H1 (cell line): ENCODE data around the gene GOLPH3L. TPM values are rescaled to one million over a fixed set of nuclear protein-coding genes. Genes with fewer than 3 reads are reported as not detected.

Source experiments
- CTCF ChIA-PET: fragments of 300-600 bp; sonication (Branson Sonifier 250); formaldehyde crosslinking; loops from one replicate; lab custom pipeline; 2021; ENCODE audit not compliant: partially characterized antibody; lab: Charles Lee
- POLR2A ChIA-PET: fragments of 300-600 bp; sonication (Branson Sonifier 250); formaldehyde crosslinking; loops from one replicate; lab custom pipeline; 2021; ENCODE audit warnings: inconsistent platforms; ENCODE audit not compliant: partially characterized antibody; lab: Charles Lee
- DNase-seq, 2 experiments: peaks; one replicate each; pipeline versions ENCODE4 v3.0.0 to v3.0.0-alpha.2; 2010 to 2022; ENCODE audit warnings: low spot score in 2 of 2, low read depth in 1 of 2, mixed read lengths in 1 of 2
- FAIRE-seq: peaks from 2 replicates; lab custom pipeline; 2011; peaks lifted over from hg19 to GRCh38; lab: Jason Lieb, UNC
- H2AFZ ChIP-seq: 2 replicates; pipeline ENCODE4 v1.8.1; 2012; ENCODE audit warnings: low read length, inconsistent platforms
- H2AK5ac ChIP-seq: 2 replicates; pipeline ENCODE4 v1.6.1; 2013; ENCODE audit warnings: low read depth, low read length
- H2BK120ac ChIP-seq: replicated peaks from 2 replicates; pipeline ENCODE3; 2013; ENCODE audit warnings: low read depth, low read length, inconsistent platforms
- H2BK12ac ChIP-seq: 2 replicates; pipeline ENCODE4 v1.6.1; 2013; ENCODE audit warnings: low read depth, low read length
- H2BK15ac ChIP-seq: 2 replicates; pipeline ENCODE4 v1.6.1; 2013; ENCODE audit warnings: low read length
- H2BK20ac ChIP-seq: 2 replicates; pipeline ENCODE4 v1.6.1; 2013; ENCODE audit warnings: low read length
- H2BK5ac ChIP-seq: 2 replicates; pipeline ENCODE4 v1.6.1; 2013; ENCODE audit warnings: low read depth, low read length
- H3K14ac ChIP-seq: 2 replicates; pipeline ENCODE4 v1.6.1; 2013; ENCODE audit warnings: inconsistent platforms; ENCODE audit not compliant: insufficient read length
- H3K18ac ChIP-seq: 2 replicates; pipeline ENCODE4 v1.6.1; 2013; ENCODE audit warnings: low read length; ENCODE audit errors: extremely low read depth
- H3K23ac ChIP-seq: 2 replicates; pipeline ENCODE4 v1.6.1; 2013; ENCODE audit warnings: inconsistent platforms; ENCODE audit not compliant: insufficient read length
- H3K23me2 ChIP-seq: 2 replicates; pipeline ENCODE4 v1.6.1; 2013; ENCODE audit warnings: low read depth, low read length
- H3K27ac ChIP-seq: 2 replicates; pipeline ENCODE4 v1.6.1; 2011; ENCODE audit warnings: low read depth, low read length, inconsistent platforms
- H3K27me3 ChIP-seq, 4 experiments: replicated peaks in 1 of 4; 1 replicate in 1 of 4; 2 replicates in 3 of 4; pipeline versions ENCODE4 v1.6.1 to v1.8.1; 2011 to 2013; ENCODE audit warnings: low read length in 3 of 4, mild to moderate bottlenecking in 3 of 4, inconsistent platforms in 2 of 4, mixed read lengths in 2 of 4, moderate library complexity in 1 of 4; ENCODE audit not compliant: control insufficient read depth in 3 of 4, insufficient read depth in 3 of 4; ENCODE audit errors: extremely low read depth in 1 of 4
- H3K36me3 ChIP-seq, 4 experiments: 2 replicates each; pipeline versions ENCODE4 v1.6.1 to v1.8.1; 2011 to 2013; ENCODE audit warnings: mild to moderate bottlenecking in 4 of 4, low read length in 3 of 4, moderate library complexity in 2 of 4, control low read depth in 1 of 4, inconsistent platforms in 1 of 4; ENCODE audit not compliant: insufficient read depth in 4 of 4, control insufficient read depth in 2 of 4
- H3K4ac ChIP-seq: replicated peaks from 2 replicates; pipeline ENCODE3; 2013; ENCODE audit warnings: low read length, low read depth, mixed read lengths, inconsistent platforms; ENCODE audit not compliant: insufficient read length
- H3K4me1 ChIP-seq, 4 experiments: replicated peaks in 1 of 4; 1 replicate in 1 of 4; 2 replicates in 3 of 4; pipeline versions ENCODE4 v1.6.1 to v1.8.1; 2011 to 2013; ENCODE audit warnings: low read length in 3 of 4, inconsistent platforms in 2 of 4, mixed read lengths in 1 of 4; ENCODE audit not compliant: insufficient read depth in 4 of 4, control insufficient read depth in 3 of 4
- H3K4me2 ChIP-seq, 2 experiments: 2 replicates each; pipeline versions ENCODE4 v1.6.1 to v1.8.1; 2011 to 2013; ENCODE audit warnings: low read depth in 2 of 2, low read length in 2 of 2, control low read depth in 1 of 2, inconsistent platforms in 1 of 2, mild to moderate bottlenecking in 1 of 2; ENCODE audit not compliant: insufficient read depth in 1 of 2
- H3K4me3 ChIP-seq, 4 experiments: fragments of 200-600, 300-600 bp in 1 of 4; sonication (generic), shearing (Covaris generic), sonication (Bioruptor Twin) in 1 of 4; 2 replicates each; pipeline versions ENCODE4 v1.5.1 to v1.8.1; 2011 to 2016; ENCODE audit warnings: low read length in 4 of 4, low read depth in 3 of 4, control low read depth in 2 of 4, inconsistent platforms in 2 of 4, mild to moderate bottlenecking in 2 of 4, mixed read lengths in 1 of 4, moderate library complexity in 1 of 4; ENCODE audit not compliant: insufficient read depth in 2 of 4; ENCODE audit errors: extremely low read depth in 1 of 4
- H3K56ac ChIP-seq: replicated peaks from 2 replicates; pipeline ENCODE3; 2013; ENCODE audit warnings: low read depth, mild to moderate bottlenecking, mixed read lengths, low read length, inconsistent platforms; ENCODE audit not compliant: insufficient read length
- H3K79me1 ChIP-seq: 2 replicates; pipeline ENCODE4 v1.6.1; 2013; ENCODE audit warnings: low read depth, low read length, control low read depth
- H3K79me2 ChIP-seq, 2 experiments: 2 replicates each; pipeline versions ENCODE4 v1.6.1 to v1.8.1; 2012 to 2013; ENCODE audit warnings: low read length in 2 of 2, mild to moderate bottlenecking in 2 of 2, inconsistent platforms in 1 of 2; ENCODE audit not compliant: insufficient read depth in 2 of 2, control insufficient read depth in 1 of 2
- H3K9ac ChIP-seq, 4 experiments: replicated peaks in 1 of 4; 1 replicate in 1 of 4; 2 replicates in 3 of 4; pipeline versions ENCODE4 v1.6.1 to v1.8.1; 2011 to 2013; ENCODE audit warnings: low read depth in 3 of 4, low read length in 3 of 4, control low read depth in 2 of 4, mild to moderate bottlenecking in 2 of 4, moderate library complexity in 2 of 4, inconsistent platforms in 1 of 4; ENCODE audit errors: extremely low read depth in 1 of 4
- H3K9me3 ChIP-seq, 2 experiments: 2 replicates each; pipeline versions ENCODE4 v1.6.1 to v1.8.1; 2012 to 2013; ENCODE audit warnings: mild to moderate bottlenecking in 2 of 2, moderate library complexity in 2 of 2, control low read depth in 1 of 2, inconsistent platforms in 1 of 2, low read depth in 1 of 2, low read length in 1 of 2, mixed read lengths in 1 of 2; ENCODE audit not compliant: insufficient read depth in 2 of 2
- H4K20me1 ChIP-seq, 2 experiments: replicated peaks in 1 of 2; 2 replicates each; pipeline versions ENCODE3 to v1.8.1; 2011 to 2013; ENCODE audit warnings: inconsistent platforms in 2 of 2, low read length in 2 of 2, mild to moderate bottlenecking in 1 of 2; ENCODE audit not compliant: insufficient read depth in 2 of 2, control insufficient read depth in 1 of 2
- H4K5ac ChIP-seq: 2 replicates; pipeline ENCODE4 v1.6.1; 2013; ENCODE audit warnings: low read length, low read depth, mixed read lengths, inconsistent platforms; ENCODE audit not compliant: insufficient read length
- H4K8ac ChIP-seq: 2 replicates; pipeline ENCODE4 v1.8.0; 2013; ENCODE audit warnings: mild to moderate bottlenecking, moderate library complexity, low read length, inconsistent platforms; ENCODE audit not compliant: insufficient read depth; ENCODE audit errors: extremely low read depth
- H4K91ac ChIP-seq: replicated peaks from 2 replicates; pipeline ENCODE3; 2013; ENCODE audit warnings: low read length, mixed read lengths, inconsistent platforms; ENCODE audit not compliant: insufficient read length
- GABPA ChIP-seq: IDR thresholded peaks from 2 replicates; pipeline ENCODE4 v1.6.1; 2011; ENCODE audit warnings: mild to moderate bottlenecking, low read length, moderate library complexity, borderline replicate concordance; ENCODE audit not compliant: insufficient read depth
- JUN ChIP-seq: IDR thresholded peaks from 2 replicates; pipeline ENCODE4 v1.6.1; 2011; ENCODE audit warnings: low read depth, mild to moderate bottlenecking, improper control_type of control experiment, low read length
- KDM4A ChIP-seq: IDR thresholded peaks from one replicate; pipeline ENCODE4 v1.7.1; 2012; ENCODE audit warnings: low read depth, mild to moderate bottlenecking, moderate library complexity, low read length, inconsistent platforms; ENCODE audit not compliant: severe bottlenecking
- SP2 ChIP-seq: IDR thresholded peaks from 2 replicates; pipeline ENCODE4 v1.6.1; 2012; ENCODE audit warnings: mild to moderate bottlenecking, low read length, inconsistent platforms
- SUZ12 ChIP-seq: fragments of 200-600 bp; sonication (generic); IDR thresholded peaks from 2 replicates; pipeline ENCODE4 v1.6.1; 2012; ENCODE audit warnings: mild to moderate bottlenecking, inconsistent platforms, low read length, moderate library complexity, mixed read lengths
- TCF12 ChIP-seq: IDR thresholded peaks from 2 replicates; pipeline ENCODE4 v1.6.1; 2011; ENCODE audit warnings: low read depth, mild to moderate bottlenecking, low read length
- WGBS, 2 experiments: shearing (Covaris generic) in 1 of 2; methylation state at CpG; one replicate each; pipeline versions ENCODE4 v1.1.6 to v1.1.7; 2013 to 2015; ENCODE audit warnings: low lambda C conversion rate in 2 of 2, mixed read lengths in 2 of 2, inconsistent platforms in 1 of 2, low coverage in 1 of 2, missing lambda C conversion rate in 1 of 2; ENCODE audit not compliant: insufficient replicate concordance in 2 of 2, insufficient coverage in 1 of 2, insufficient read length in 1 of 2; ENCODE audit errors: extremely low coverage in 1 of 2, missing lambda C conversion rate in 1 of 2; 5-methylcytosine and 5-hydroxymethylcytosine counted together
- polyA plus RNA-seq, 7 experiments: library from polyadenylated mRNA; depleted of rRNA in 3 of 7; stranded (reverse) in 5 of 7; unstranded in 2 of 7; fragments of >200 nt in 5 of 7; fragments of 200-250 nt in 2 of 7; gene quantifications; 1 replicate in 5 of 7; 2 replicates in 1 of 7; 4 replicates in 1 of 7; pipeline versions ENCODE4 v1.2.1 to v1.2.3, GENCODE V29; 2011 to 2013; ENCODE audit warnings: missing spikeins in 2 of 7, mixed read lengths in 2 of 7
- total RNA-seq: library from RNA; stranded (reverse); fragmentation: NEBNext Ultra II Directional; extraction: Animal tissue kit (Norgen Biotek cat#: 25700); gene quantifications from 2 replicates; pipeline ENCODE4 v1.2.1, GENCODE V29; 2021
- TF ChIP-seq, protein P1 (sequence below): IDR thresholded peaks from 2 replicates; pipeline ENCODE4 v1.6.1; 2012; ENCODE audit warnings: low read length, inconsistent platforms
- TF ChIP-seq, protein P2 (sequence below), 3 experiments: IDR thresholded peaks; 1 replicate in 2 of 3; 2 replicates in 1 of 3; pipeline versions ENCODE4 v1.5.1 to v1.6.1; 2011; ENCODE audit warnings: low read length in 3 of 3, mild to moderate bottlenecking in 3 of 3, inconsistent platforms in 2 of 3, low read depth in 1 of 3, moderate library complexity in 1 of 3; ENCODE audit not compliant: insufficient read depth in 1 of 3; ENCODE audit errors: control extremely low read depth in 1 of 3
- TF ChIP-seq, protein P3 (sequence below): IDR thresholded peaks from 2 replicates; pipeline ENCODE4 v1.6.1; 2011; ENCODE audit warnings: low read depth, mild to moderate bottlenecking, low read length; ENCODE audit not compliant: insufficient read depth

GOLPH3L gene
- total and polyA plus RNA-seq, 2 of the 8 experiments (the other 6 are each of a cell fraction or from before 2014, with no cell fraction given): 13.3 to 40.8 TPM

DNA sequence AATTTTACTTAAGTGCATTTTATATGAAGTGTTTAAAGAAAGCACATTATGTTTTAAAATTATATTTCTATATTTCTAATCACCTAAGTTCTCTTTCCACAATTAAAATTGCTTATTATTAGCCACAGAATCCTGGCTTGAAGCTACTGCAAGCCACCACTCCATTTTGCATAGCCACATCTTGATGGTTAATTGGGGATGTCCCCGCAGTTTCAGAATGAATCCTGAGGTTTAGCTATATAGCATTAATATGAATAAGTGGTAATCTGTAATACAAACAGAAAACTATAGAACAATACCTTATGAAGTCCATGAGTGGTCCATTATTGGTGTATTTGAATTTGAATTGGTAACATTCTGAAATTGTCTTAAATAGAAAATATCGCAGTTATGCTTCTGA, 11.6 kb upstream of the GOLPH3L start:
- ChIA-PET POLR2A (interaction anchor here (0.7 kb wide), 1 partner anchor 138 kb away, joined by 3 read pairs; no protein-coding TSS in a partner anchor), CTCF (interaction anchor here (1.1 kb wide), 1 partner anchor 115 kb away, joined by 3 read pairs; no protein-coding TSS in a partner anchor)
- Histone ChIP-seq H3K79me2 (no peaks in the 10 kb centered on the region), H2BK5ac (no peak overlapping the region), H2BK15ac (no peak overlapping the region), H4K8ac (no peak overlapping the region), H3K4ac (no peak overlapping the region), H2BK20ac (no peak overlapping the region), H3K9me3 (no peaks in the 10 kb centered on the region), H3K9ac (no peak overlapping the region), H3K14ac (no peak overlapping the region), H4K5ac (no peak overlapping the region), H3K27ac (no peak overlapping the region), H2AFZ (no peak overlapping the region), H3K36me3 (no peaks in the 10 kb centered on the region), H2BK12ac (no peak overlapping the region), H3K56ac (no peak overlapping the region), H3K4me1 (no peaks in the 10 kb centered on the region), H3K23ac (no peak overlapping the region), H3K27me3 (no peaks in the 10 kb centered on the region), H2BK120ac (no peak overlapping the region), H3K23me2 (no peaks in the 10 kb centered on the region), H2AK5ac (no peak overlapping the region), H4K20me1 (no peaks in the 10 kb centered on the region), H3K79me1 (no peaks in the 10 kb centered on the region), H4K91ac (no peak overlapping the region), H3K18ac (no peak overlapping the region), H3K4me2 (no peak overlapping the region), H3K4me3 (no peak overlapping the region)
- DNase-seq (no peak), FAIRE-seq (no peak)
- WGBS, 2 experiments: 95% methylated on average over 2 of the region's 2 CpGs; no CpG with 5 or more reads in 1 of the 2 experiments
- TF ChIP-seq, protein P1, sequence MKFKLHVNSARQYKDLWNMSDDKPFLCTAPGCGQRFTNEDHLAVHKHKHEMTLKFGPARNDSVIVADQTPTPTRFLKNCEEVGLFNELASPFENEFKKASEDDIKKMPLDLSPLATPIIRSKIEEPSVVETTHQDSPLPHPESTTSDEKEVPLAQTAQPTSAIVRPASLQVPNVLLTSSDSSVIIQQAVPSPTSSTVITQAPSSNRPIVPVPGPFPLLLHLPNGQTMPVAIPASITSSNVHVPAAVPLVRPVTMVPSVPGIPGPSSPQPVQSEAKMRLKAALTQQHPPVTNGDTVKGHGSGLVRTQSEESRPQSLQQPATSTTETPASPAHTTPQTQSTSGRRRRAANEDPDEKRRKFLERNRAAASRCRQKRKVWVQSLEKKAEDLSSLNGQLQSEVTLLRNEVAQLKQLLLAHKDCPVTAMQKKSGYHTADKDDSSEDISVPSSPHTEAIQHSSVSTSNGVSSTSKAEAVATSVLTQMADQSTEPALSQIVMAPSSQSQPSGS: no peak
- TF ChIP-seq JUN: no peak
- TF ChIP-seq, protein P2, sequence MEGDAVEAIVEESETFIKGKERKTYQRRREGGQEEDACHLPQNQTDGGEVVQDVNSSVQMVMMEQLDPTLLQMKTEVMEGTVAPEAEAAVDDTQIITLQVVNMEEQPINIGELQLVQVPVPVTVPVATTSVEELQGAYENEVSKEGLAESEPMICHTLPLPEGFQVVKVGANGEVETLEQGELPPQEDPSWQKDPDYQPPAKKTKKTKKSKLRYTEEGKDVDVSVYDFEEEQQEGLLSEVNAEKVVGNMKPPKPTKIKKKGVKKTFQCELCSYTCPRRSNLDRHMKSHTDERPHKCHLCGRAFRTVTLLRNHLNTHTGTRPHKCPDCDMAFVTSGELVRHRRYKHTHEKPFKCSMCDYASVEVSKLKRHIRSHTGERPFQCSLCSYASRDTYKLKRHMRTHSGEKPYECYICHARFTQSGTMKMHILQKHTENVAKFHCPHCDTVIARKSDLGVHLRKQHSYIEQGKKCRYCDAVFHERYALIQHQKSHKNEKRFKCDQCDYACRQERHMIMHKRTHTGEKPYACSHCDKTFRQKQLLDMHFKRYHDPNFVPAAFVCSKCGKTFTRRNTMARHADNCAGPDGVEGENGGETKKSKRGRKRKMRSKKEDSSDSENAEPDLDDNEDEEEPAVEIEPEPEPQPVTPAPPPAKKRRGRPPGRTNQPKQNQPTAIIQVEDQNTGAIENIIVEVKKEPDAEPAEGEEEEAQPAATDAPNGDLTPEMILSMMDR (IDR thresholded peaks at IDR 0.05; ENCODE audit: control extremely low read depth in 1 of 3, insufficient read depth in 1 of 3, low read depth in 1 of 3, low read length in 3 of 3): no peak
- TF ChIP-seq TCF12: no peak
- TF ChIP-seq, protein P3, sequence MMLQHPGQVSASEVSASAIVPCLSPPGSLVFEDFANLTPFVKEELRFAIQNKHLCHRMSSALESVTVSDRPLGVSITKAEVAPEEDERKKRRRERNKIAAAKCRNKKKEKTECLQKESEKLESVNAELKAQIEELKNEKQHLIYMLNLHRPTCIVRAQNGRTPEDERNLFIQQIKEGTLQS: no peak
- TF ChIP-seq GABPA: no peak
- no peak for TF ChIP-seq SP2
- no peak for TF ChIP-seq KDM4A
- TF ChIP-seq SUZ12: no peak
